ENCODE data around the gene LRRC45.

Gene LRRC45

DNA sequence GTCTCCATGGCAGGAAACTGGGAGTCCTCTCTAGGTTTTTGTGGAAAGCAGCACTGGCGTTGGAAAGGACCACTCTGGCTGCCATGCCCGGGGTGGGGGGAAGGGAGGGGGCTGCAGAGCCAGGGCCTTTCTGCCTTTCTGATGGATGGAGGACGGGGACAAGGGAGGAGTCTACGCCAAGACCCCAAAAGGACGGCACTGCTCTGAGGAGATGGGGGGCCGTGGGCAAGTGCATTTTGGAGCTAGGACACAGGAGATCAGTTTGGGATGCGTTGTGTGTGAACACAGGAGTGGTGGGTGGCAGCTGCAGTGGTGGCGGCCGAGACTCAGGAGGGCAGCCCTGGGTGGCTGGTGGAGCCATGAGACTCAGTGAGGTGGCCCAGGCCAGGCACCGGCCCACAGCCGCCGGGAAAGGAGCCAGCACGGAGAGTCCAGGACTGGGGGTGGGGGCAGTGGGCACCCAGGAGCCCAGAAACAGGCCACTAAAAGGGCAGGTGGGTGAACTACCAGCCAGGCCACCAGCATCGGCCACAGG is 2.5 kb upstream of the LRRC45 start:
- Histone ChIP-seq H3K9me3 (no peaks in the 10 kb centered on the region), H3K36me3 (peaks cover 4% of the 10 kb centered on the region; the same call in 1 of the 2 replicates), H3K27me3 (no peaks in the 10 kb centered on the region), H3K4me3 (ENCODE audit: low read depth, low read length) (no peak overlapping the region), H3K4me1 (peaks cover 4% of the 10 kb centered on the region)
- DNase-seq, result no peak
- TF ChIP-seq, protein P1, sequence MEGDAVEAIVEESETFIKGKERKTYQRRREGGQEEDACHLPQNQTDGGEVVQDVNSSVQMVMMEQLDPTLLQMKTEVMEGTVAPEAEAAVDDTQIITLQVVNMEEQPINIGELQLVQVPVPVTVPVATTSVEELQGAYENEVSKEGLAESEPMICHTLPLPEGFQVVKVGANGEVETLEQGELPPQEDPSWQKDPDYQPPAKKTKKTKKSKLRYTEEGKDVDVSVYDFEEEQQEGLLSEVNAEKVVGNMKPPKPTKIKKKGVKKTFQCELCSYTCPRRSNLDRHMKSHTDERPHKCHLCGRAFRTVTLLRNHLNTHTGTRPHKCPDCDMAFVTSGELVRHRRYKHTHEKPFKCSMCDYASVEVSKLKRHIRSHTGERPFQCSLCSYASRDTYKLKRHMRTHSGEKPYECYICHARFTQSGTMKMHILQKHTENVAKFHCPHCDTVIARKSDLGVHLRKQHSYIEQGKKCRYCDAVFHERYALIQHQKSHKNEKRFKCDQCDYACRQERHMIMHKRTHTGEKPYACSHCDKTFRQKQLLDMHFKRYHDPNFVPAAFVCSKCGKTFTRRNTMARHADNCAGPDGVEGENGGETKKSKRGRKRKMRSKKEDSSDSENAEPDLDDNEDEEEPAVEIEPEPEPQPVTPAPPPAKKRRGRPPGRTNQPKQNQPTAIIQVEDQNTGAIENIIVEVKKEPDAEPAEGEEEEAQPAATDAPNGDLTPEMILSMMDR (IDR thresholded peaks at IDR 0.05; ENCODE audit: low read depth, low read length), result no peak

DNA sequence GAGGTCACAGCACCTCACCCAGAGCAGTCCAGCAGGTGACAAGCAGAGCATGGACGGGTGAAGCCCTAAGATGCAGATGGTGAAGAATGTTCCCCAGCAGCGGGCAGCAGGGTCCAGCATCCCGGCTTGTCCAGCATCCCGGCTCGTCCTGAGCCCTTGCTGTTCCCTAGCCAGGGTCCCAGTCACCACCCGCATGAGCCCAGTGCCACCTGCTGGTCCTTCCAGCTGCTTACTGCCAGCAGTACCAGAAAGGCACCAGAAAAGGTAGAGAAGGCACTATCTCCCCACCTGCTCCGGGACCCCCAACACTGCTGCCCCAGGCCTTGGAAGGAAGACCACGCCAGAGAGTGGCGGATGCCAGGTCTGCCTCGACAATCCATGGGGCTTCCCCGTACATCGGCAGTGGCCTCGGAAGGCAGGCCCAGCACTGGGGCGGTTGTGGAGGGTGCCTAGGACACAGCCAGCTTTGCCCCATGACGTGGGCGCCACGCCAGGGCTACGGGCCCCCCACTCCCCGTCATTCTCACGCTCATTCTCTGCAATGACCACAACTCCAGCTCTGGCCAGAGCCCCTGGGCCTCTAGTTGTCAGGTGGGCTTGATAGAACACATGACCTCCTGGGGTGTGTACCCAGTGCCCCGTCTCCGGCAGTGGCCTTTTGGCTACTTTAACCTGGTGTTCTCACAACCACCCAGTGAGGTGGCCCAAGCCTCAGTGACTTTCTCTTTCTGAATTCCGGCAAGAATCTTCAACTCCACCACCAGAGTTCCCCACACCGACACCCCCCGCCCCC is 1.8 kb upstream of the LRRC45 start:
- no peaks in the 10 kb centered on the region for H3K9me3 ChIP-seq
- H3K27me3 ChIP-seq, result no peaks in the 10 kb centered on the region
- DNase-seq, result peak; percentile 88
- TF ChIP-seq, protein P1 (IDR thresholded peaks at IDR 0.05; ENCODE audit: low read depth, low read length), result peak; percentile 93
- H3K36me3 ChIP-seq, result peaks cover 4% of the 10 kb centered on the region; the same call in 1 of the 2 replicates
- H3K4me3 ChIP-seq (ENCODE audit: low read depth, low read length), result peak overlapping the region; percentile 80
- peaks cover 4% of the 10 kb centered on the region for H3K4me1 ChIP-seq

DNA sequence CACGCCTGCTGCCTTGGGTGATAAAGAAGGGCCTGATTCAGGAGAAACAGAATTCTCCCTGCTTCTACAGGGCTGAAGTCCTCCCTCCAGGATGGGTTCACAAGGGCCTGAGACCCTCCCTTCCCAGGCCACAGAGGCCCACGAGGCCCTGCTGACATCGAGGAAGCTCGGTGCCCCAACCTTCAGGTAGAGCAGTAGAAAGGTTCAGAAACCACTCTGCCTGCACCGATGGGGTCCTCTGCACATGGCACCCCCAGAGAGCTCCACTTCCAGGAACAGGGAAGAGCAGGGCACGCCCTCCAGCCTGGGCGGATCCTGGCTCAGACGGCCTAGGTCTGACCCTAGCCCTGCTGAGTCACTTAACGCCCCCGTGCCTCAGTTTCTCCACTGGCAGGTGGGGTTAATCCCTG is 1.2 kb upstream of the LRRC45 start:
- H3K4me1 ChIP-seq, result peaks cover 4% of the 10 kb centered on the region
- TF ChIP-seq, protein P1 (IDR thresholded peaks at IDR 0.05; ENCODE audit: low read depth, low read length), result no peak
- H3K4me3 ChIP-seq (ENCODE audit: low read depth, low read length), result peak overlapping the region; percentile 80
- no peaks in the 10 kb centered on the region for H3K27me3 ChIP-seq
- DNase-seq, result no peak
- H3K36me3 ChIP-seq, result peaks cover 4% of the 10 kb centered on the region; the same call in 1 of the 2 replicates
- no peaks in the 10 kb centered on the region for H3K9me3 ChIP-seq

DNA sequence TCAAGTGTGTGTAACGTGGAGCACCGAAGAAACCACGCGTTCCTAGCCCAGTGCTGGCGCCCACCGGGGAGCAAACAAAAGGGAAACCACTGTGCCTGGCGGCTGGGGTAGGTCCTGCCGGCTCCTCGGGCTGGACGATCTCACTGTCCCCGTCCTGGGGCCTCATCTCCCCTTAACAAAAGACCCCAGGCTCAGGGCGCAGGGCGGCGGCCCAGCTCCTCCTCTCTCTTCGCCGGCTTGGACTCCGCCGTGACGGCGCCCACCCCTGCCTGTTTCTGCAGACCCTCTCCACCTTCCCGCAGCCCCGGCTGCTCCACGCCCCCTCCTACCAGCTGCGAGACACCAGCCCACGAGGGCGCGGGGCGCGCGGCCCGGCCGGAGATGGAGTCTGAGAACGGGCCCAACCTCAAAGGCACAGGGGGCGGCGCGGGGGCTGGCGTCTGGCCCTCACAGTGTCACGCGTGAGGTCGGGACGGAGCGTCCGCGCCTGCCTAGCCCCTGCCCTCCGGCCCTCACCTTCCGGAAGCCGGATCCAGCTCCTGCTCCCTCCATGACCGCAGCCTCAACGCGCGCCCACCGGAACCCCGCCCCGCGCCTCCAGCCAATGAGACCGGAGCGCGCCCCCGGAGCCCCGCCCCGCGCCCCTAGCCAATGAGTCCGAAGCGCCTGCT is 660 bp upstream of the LRRC45 start, which contains the start of gene CENPX:
Gene CENPX, minus strand, starts transcription at position 569 of the 671 bp plus-strand sequence. Its CDS starts 17 bp downstream, at position 552.
- DNase-seq, result no peak
- Histone ChIP-seq H3K4me3 (ENCODE audit: low read depth, low read length) (peak within 1 kb of the TSS; percentile 83), H3K27me3 (no peaks in the 10 kb centered on the region), H3K4me1 (peaks cover 4% of the 10 kb centered on the region), H3K9me3 (no peaks in the 10 kb centered on the region), H3K36me3 (peaks cover 4% of the 10 kb centered on the region; the same call in 1 of the 2 replicates)
- TF ChIP-seq, protein P1 (IDR thresholded peaks at IDR 0.05; ENCODE audit: low read depth, low read length), result no peak

DNA sequence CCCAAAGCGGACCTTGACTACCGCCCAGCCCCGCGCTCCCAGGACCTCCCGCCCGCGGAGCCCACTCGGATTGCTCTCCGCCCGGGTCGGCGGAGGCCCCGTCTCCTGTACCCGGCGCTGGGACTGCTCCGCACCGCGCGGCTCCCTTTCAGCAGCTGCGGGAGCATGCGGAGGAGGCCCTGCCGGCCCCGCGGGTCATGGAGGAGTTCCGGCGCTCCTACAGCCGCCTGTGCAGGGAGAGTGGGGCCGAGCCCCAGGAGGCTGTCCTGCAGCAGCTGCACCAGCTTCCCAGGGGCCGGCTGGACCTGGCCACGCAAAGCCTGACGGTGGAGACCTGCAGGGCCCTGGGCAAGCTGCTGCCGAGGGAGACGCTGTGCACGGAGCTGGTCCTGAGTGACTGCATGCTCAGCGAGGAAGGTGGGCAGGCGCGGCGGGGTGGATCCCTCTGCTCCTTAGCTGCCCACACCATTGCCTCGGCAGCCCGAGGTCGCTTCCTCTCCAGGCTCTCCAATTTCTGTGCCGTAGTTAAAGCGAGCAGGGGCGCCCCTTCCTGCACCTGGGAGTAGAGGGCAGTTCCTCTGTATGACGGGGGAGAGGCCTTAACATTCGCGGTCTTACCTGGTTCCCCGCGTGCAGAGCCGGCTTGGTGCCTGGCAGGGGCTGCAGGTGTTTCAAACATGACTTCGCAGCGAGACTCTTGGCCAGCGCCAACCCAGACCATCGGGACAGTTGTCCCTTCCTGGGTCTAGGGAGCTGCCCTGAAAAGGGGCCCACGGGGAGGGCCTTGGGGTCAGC is 539 bp downstream of the LRRC45 start:
- Histone ChIP-seq H3K36me3 (peaks cover 2% of the 10 kb centered on the region; the same call in 1 of the 2 replicates), H3K4me3 (ENCODE audit: low read depth, low read length) (peak overlapping the region; percentile 83), H3K27me3 (no peaks in the 10 kb centered on the region), H3K9me3 (no peaks in the 10 kb centered on the region), H3K4me1 (peaks cover 4% of the 10 kb centered on the region)
- DNase-seq, result peak; percentile 48
- TF ChIP-seq, protein P1 (IDR thresholded peaks at IDR 0.05; ENCODE audit: low read depth, low read length), result no peak
